ENCODE data around the gene GPS2.

Gene GPS2

DNA sequence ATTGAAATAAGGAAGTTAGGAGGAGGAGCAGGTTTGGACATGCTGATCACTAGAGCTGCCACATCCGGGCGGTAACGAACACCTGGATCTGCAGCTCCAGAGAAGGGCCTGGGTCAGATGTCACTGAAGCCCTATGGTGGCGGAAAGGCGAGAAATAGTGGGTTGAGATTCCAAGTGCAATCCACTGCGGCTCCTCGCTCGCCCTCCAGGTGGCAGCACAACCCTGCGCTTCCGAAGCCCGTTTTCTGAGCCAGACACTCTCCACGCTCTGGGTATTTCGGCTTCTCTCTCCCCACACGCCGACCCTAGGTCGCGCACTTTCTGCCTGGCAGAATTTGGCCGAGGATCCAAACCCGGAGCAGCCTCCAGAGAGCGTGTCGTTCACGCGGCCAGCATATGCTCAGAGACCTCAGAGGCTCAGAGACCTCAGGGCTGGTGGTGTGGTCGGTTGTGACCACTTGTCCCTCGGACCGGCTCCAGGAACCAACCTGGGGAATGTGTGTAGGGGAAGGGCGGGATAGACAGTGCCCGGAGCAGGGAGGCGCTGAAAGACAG, 34.6 kb downstream of the GPS2 start:
- peak overlapping the region; percentile 83 for H2AFZ ChIP-seq (ENCODE audit: low read length)
- no peaks in the 10 kb centered on the region for H3K36me3 ChIP-seq (ENCODE audit: insufficient read depth, low read length)
- peak overlapping the region; percentile 90 for H3K4me2 ChIP-seq (ENCODE audit: low read depth, low read length, poor library complexity, severe bottlenecking)
- H3K9me2 ChIP-seq (replicated peaks; ENCODE audit: low read depth, low read length): no peaks in the 10 kb centered on the region
- H3K9ac ChIP-seq (ENCODE audit: low read depth, low read length, poor library complexity, severe bottlenecking): peak overlapping the region; percentile 18
- H3K79me2 ChIP-seq (ENCODE audit: insufficient read depth, low read length): no peaks in the 10 kb centered on the region
- 0 out of 2 replicates have a peak, but pooled peaks cover 3% of the 10 kb centered on the region for H3F3A ChIP-seq (ENCODE audit: low read depth)
- no peak for TF ChIP-seq EZH2phosphoT487 (IDR thresholded peaks at IDR 0.05; ENCODE audit: borderline replicate concordance)
- TF ChIP-seq, protein P1, sequence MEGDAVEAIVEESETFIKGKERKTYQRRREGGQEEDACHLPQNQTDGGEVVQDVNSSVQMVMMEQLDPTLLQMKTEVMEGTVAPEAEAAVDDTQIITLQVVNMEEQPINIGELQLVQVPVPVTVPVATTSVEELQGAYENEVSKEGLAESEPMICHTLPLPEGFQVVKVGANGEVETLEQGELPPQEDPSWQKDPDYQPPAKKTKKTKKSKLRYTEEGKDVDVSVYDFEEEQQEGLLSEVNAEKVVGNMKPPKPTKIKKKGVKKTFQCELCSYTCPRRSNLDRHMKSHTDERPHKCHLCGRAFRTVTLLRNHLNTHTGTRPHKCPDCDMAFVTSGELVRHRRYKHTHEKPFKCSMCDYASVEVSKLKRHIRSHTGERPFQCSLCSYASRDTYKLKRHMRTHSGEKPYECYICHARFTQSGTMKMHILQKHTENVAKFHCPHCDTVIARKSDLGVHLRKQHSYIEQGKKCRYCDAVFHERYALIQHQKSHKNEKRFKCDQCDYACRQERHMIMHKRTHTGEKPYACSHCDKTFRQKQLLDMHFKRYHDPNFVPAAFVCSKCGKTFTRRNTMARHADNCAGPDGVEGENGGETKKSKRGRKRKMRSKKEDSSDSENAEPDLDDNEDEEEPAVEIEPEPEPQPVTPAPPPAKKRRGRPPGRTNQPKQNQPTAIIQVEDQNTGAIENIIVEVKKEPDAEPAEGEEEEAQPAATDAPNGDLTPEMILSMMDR (conservative IDR thresholded peaks at IDR 0.05; ENCODE audit: low read length): peak; percentile 93
- H3K4me3 ChIP-seq (ENCODE audit: low read length, poor library complexity, severe bottlenecking): peak overlapping the region; percentile 69
- H4K20me1 ChIP-seq (ENCODE audit: insufficient read depth, low read length, poor library complexity, severe bottlenecking): no peaks in the 10 kb centered on the region
- H3K4me1 ChIP-seq (ENCODE audit: insufficient read depth, low read length, poor library complexity, severe bottlenecking): peaks cover 13% of the 10 kb centered on the region
- H3K9me3 ChIP-seq (ENCODE audit: insufficient read depth, low read depth, low read length): no peaks in the 10 kb centered on the region
- no peaks in the 10 kb centered on the region for H3K27me3 ChIP-seq (ENCODE audit: insufficient read depth, low read length, poor library complexity, severe bottlenecking)

DNA sequence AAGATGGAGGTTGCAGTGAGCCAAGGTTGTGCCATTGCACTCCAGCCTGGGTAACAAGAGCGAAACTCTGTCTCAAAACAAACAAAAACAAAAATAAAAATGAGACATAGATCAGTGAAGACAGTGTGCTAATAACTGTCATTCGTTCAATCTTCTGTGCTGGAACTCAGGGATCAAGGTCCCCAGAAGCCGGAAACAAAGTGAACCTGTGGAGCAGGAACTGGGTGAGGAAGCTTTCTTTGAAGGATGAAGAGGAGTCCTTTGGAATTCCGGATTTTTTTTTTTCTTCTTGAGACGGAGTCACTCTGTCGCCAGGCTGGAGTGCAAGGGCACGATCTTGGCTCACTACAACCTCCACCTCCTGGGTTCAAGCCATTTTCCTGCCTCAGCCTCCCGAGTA, 35.7 kb downstream of the GPS2 start:
- Histone ChIP-seq H3K36me3 (ENCODE audit: insufficient read depth, low read length) (no peaks in the 10 kb centered on the region), H3K79me2 (ENCODE audit: insufficient read depth, low read length) (no peaks in the 10 kb centered on the region), H2AFZ (ENCODE audit: low read length) (no peak overlapping the region), H4K20me1 (ENCODE audit: insufficient read depth, low read length, poor library complexity, severe bottlenecking) (no peaks in the 10 kb centered on the region), H3K9me3 (ENCODE audit: insufficient read depth, low read depth, low read length) (no peaks in the 10 kb centered on the region), H3K4me2 (ENCODE audit: low read depth, low read length, poor library complexity, severe bottlenecking) (no peak overlapping the region), H3K4me3 (ENCODE audit: low read length, poor library complexity, severe bottlenecking) (no peak overlapping the region), H3K27me3 (ENCODE audit: insufficient read depth, low read length, poor library complexity, severe bottlenecking) (no peaks in the 10 kb centered on the region), H3F3A (ENCODE audit: low read depth) (0 out of 2 replicates have a peak, but pooled peaks cover 3% of the 10 kb centered on the region), H3K4me1 (ENCODE audit: insufficient read depth, low read length, poor library complexity, severe bottlenecking) (peaks cover 13% of the 10 kb centered on the region), H3K9ac (ENCODE audit: low read depth, low read length, poor library complexity, severe bottlenecking) (no peak overlapping the region), H3K9me2 (replicated peaks; ENCODE audit: low read depth, low read length) (no peaks in the 10 kb centered on the region)
- TF ChIP-seq EZH2phosphoT487 (IDR thresholded peaks at IDR 0.05; ENCODE audit: borderline replicate concordance): no peak
- TF ChIP-seq, protein P1 (conservative IDR thresholded peaks at IDR 0.05; ENCODE audit: low read length): no peak

DNA sequence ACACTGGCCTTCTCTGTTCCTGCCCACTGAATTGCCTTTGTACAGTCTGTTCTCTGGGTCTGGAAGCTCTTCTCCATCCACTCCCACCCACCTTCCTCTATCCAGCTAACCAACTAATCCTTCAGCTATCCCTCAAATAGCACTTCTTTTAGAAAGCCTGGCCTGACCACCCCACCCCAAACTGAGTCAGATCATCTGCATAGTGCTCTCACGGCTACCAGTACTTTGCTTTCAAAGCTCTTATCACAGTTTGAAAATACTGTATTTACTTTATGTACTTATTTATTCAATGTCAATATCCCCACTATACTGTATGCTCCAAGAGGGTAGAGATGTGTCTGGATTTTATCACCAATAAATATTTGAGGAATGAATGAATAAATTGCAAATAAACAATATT, 48.4 kb downstream of the GPS2 start:
- no peaks in the 10 kb centered on the region for H3K36me3 ChIP-seq (ENCODE audit: insufficient read depth, low read length)
- H3K4me3 ChIP-seq (ENCODE audit: low read length, poor library complexity, severe bottlenecking): no peak overlapping the region
- no peaks in the 10 kb centered on the region for H3F3A ChIP-seq (ENCODE audit: low read depth)
- no peaks in the 10 kb centered on the region for H4K20me1 ChIP-seq (ENCODE audit: insufficient read depth, low read length, poor library complexity, severe bottlenecking)
- H2AFZ ChIP-seq (ENCODE audit: low read length): no peak overlapping the region
- no peaks in the 10 kb centered on the region for H3K4me1 ChIP-seq (ENCODE audit: insufficient read depth, low read length, poor library complexity, severe bottlenecking)
- no peaks in the 10 kb centered on the region for H3K9me2 ChIP-seq (replicated peaks; ENCODE audit: low read depth, low read length)
- no peaks in the 10 kb centered on the region for H3K27me3 ChIP-seq (ENCODE audit: insufficient read depth, low read length, poor library complexity, severe bottlenecking)
- no peak for TF ChIP-seq EZH2phosphoT487 (IDR thresholded peaks at IDR 0.05; ENCODE audit: borderline replicate concordance)
- TF ChIP-seq, protein P1 (conservative IDR thresholded peaks at IDR 0.05; ENCODE audit: low read length): no peak
- no peak overlapping the region for H3K4me2 ChIP-seq (ENCODE audit: low read depth, low read length, poor library complexity, severe bottlenecking)
- H3K79me2 ChIP-seq (ENCODE audit: insufficient read depth, low read length): no peaks in the 10 kb centered on the region
- H3K9me3 ChIP-seq (ENCODE audit: insufficient read depth, low read depth, low read length): no peaks in the 10 kb centered on the region
- H3K9ac ChIP-seq (ENCODE audit: low read depth, low read length, poor library complexity, severe bottlenecking): no peak overlapping the region

Data from Loucy (cell line).